Activated T-cell treated with anti-CD3 and anti-CD28 coated beads for 48 hours (primary cell): ENCODE measurements around the gene BMPR1A.
"Not testable (repeated sequence)": the region's sequence is repeated elsewhere in the genome, so short reads cannot be mapped to it uniquely, and the experiment has no call there.

Experiments used
- DNase-seq: peaks from one replicate; pipeline ENCODE4 v3.0.0-alpha.2; 2020; ENCODE audit warnings: low read depth

BMPR1A gene

DNA sequence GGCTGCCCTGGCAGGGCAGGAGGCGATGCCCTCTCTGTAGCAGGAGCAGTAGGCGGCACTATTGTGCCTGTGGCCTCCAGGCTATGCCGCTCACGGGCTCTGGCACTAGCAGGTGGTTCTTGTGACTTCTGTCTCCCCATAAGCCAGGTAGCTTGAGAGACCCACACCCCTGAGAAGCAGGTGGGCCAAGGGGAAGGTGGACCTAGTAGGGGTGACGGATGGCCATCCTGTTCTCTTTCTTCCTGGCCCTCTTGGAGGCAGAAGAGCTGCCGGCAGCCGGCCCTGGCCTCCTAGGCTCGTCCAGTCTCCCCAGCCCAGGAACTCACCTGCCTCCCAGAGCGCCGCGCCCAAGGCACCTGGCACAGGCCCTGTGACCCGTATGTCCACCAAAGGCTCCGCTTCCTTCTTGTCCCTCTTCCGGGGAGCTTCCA, 185.6 kb downstream of the BMPR1A start:
- no peak for DNase-seq

DNA sequence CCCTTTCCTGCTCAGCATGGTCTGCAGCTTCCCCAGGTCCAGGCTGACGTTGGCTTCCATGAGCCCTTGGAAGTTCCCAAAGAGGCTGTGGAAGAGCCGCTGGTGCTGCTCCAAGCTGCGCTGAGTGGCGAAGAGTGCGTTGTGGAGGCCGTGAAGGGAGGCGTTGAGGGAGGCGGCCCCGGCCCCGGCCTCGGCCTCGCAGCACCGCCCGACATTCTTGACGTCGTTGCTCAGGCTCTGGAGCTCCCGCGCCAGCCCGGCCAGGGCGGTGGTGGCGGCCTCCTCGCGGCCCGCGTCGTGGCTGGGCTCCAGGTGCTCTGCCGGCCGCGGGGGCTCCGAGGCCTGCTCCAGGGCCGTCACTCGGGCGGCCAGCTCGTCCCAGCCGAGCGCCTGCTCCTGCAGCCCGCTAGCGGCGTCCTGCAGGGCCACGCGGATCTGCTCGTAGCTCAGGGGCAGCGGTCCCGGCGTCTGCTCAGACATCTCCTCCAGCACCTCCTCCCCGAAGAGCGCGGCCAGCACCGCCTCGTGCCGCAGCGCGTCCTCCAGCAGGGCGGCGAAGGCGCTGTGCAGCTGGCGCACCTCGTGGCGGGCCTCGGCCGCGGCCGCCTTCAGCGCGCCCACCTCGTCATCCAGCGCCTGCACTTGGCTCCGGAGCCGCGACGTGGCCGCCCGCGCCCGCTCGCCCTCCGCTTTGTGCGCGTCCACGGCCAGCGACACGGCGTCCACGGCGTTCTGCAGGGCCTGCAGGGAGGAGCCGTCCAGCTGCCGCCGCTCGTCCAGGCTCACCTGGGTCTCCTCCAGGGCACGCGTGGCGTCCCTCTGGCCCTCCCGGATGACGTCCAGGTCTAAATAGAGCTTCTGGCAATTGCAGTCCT, 186.3 kb downstream of the BMPR1A start:
- DNase-seq: no peak

DNA sequence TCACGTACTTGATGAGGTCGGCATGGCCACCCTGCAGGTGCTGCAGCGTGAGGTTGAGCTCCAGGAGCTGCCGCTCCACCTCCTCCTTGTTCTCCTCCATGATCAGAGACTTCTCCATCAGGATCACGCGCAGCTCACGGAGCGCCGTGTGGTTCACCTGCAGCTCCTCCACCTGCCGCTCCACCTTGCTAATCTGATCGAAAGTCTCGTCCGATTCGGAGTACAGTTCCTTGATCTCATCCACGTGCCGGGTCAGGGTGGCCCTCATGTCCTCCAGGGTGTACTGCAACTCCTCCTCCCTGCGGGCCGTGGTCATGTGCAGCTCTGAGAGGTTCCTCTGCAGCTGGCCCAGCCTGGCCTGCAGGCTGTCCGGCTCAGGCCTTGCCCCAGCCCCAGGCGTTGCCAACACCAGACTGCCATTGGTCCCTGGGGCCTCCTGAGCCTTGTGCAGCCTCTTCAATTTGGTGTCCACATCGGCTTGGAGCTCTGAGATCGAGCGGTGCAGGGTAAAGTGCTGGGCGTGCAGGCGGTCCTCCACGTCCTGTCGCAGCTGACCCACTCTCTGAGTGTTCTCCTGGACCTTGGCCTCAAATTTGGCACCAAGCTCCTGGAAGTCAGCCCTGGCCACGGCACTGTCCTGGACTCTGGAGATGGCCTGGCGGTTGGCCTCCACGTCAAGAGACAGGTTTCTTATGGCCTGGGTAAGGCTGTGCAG, 187.1 kb downstream of the BMPR1A start:
- no peak for DNase-seq

DNA sequence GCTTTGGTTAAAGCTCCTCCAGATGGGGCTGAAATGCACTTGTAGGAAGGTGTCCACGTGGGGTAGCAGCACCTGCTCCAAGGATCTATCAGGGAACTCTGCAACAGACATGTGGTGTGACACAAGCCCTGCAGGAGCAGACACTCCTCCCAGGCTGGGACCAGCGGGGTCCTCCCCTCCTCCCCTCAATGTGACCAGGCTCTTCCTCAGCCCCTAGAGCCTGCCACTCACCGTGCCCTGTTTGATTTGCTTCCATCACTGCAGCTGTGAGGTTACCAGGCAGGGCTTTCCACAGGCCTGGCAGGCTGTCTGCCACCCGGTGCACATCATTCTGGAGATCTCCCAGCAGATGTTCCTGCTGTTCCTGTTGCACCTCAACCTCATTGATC, 187.6 kb downstream of the BMPR1A start:
- DNase-seq: no peak

DNA sequence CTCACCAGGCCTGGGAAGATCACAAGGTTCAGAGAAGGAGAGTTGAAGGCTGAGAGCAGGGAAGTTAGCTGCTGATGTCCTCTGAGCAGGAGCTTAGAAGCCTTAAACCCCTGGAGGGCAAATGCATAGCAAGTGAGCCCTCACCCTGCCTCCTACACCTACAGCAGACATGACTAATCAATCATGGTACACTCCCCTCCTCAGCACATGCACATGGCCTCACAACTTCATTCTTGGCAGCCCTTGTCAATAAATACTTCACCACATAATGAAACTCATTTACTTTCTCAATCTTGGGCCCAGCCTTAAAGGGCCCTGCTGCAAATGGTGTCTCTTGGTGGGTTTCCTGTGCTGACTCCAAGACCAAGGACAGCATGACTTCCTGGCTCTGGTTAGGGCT, 188.1 kb downstream of the BMPR1A start:
- DNase-seq: no peak

DNA sequence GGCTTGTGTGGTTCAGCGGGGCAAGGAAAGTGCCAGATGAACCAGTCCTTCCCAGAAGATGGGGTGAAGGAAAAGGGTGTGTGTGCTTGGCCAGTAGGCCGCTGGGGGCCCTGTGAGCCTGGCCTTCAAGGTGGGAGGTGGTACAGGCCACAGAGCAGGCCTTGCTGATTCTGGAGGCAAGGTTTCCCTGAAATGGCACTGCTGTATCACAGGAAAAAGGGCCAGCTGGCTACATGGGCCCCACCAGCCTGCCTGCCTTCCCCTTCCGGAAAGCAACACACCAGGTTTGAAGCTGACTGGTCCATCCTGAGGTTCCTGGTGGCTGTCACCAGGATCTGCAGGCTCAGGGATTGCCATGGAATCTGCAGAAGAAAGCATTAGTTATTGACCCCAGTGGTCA, 188.5 kb downstream of the BMPR1A start:
- DNase-seq: no peak

DNA sequence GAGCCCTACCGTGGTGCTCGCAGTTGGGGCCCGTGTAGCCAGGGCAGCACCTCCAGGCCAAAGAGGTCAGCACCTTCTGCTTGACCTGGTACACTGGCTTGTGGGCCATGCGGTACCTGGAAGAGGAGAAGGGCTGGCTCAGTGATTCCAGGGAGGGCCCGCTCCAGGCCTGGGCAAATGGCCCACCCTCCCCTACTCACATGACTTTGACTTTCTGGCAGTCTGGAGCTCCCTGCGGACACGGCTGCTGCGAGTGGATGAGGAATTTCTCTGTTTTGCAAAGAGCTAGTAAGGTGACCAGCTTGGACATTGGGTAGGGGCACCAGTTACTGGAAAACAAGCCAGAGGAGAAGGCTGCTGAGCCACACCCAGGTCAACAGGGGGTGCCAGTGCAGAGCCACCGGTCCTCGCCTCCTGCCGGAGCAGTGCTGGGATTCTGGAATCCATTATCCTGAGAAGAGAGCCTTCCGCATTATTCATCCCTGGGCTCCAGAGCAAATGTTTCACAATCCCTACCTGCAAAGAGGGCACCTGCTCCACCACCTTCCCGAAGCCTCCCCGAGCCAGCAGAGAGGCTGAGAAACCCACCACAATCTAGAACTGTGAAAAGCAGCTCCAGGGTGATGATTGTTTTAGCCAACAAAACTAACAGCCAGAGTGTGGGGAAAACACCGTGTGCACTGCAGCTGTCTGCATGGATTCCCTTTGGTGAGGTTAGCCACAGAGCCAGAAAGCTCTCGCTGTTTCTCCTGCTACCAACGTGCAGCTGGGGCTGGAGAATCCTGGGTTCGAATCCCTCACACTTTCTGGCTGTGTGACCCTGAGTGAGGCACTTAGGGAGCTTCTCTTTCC, 189.2 kb downstream of the BMPR1A start:
- DNase-seq: no peak

DNA sequence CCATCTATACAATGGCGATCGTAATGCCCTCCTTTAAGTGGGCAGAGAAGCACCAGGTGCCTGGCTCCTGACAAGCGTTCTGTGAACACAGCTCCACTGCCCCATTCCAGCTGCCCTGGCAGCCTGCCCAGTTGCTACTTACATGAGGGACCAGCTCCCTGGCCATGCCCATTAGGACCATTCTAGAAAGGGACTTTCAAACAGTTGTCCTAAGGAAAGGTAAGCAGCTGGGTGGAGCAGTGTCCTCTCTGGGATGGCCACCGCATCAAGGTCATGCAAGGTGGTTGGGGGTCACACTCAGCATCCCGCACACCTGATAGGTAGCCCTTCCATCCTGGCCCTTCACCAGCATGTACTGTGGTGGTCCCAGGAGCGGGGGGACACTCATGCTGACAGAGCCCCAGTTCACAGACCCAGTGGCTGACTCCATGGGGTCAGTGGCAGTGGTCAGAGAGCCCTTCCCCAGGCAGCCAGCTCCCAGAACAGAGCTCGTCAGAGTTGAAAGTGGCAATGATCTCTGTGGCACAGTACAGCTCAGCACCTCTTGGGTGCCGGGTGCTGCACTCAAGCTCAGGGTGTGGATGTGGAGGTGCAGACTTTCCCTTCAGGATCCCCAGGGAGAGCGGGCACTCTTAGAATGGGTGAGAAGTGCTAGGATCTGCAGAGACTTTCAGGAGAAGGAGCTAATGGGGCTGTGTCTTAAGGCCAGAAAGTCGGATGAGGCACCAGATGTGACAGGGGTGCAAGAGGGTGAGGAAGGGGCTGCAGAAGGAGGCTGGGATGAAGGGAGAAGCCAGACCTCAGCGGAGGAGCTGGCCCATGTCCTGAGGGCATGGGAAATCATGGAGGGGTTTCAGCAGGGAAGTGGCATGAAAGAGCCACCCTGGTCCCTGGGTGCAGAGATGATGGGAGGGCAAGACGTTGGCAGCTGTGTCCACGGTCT, 190.1 kb downstream of the BMPR1A start:
- no peak for DNase-seq

DNA sequence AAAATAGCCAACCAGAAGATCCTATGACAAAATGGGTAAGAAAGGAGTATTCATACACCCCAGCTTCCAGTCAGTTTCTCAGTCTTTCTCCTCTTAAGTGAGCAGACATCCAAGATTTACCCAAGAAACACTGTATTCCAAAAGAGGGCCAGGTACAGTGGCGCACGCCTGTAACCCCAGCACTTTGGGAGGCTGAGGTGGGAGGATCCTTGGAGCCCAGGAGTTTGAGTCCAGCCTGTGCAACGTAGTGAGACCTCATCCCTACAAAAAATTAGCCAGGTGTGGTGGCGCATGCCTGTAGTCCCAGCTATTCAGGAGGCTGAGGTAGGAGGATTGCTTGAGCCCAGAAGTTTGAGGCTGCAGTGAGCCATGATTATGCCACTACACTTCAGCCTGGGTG, 191.4 kb downstream of the BMPR1A start:
- DNase-seq: not testable (repeated sequence)

DNA sequence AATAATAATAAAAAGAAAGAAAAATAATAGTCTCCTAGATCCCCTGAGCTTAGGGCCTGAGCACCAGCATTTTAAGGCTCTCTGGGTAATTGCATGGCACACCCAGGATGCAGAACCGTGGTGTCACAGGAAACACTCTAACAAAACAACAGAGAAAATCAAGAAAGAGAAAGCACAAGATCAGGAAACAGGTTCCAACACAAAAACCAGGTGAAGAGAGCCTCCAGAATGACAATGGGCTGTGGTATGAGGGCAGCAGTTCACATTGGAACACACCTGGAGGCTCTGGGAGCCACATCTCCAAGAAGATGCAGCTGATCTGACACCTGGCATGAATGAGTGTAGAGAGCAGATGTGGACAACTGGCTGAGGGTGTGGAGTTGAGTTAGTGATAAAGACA, 193.9 kb downstream of the BMPR1A start:
- DNase-seq: no peak

DNA sequence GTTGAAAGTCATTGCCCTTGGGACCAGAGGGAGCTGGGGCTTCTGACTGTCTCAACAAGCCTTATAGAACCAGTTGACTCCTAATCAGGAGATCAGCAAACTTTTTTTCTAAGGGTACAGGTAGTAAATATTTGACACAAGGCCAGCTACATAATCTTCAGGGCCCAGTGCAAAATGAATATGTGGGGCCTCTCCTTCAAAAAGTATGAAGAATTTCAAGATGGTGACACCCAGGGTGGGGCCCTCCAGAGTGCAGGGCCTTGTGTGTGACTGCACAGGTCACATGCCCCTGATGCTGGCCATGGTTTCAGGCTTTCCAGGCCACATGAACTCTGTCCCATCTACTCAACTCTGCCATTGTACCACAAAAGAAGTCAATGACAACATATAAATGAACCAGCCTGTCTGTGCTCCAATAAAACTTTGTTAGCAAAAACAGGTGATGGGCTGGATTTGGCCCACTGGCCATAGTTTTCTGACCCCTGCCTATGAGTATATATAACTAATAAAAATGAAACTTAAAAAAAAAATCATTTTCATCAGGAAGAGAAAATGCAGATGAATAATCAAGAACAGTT, 194.9 kb downstream of the BMPR1A start:
- DNase-seq: no peak

DNA sequence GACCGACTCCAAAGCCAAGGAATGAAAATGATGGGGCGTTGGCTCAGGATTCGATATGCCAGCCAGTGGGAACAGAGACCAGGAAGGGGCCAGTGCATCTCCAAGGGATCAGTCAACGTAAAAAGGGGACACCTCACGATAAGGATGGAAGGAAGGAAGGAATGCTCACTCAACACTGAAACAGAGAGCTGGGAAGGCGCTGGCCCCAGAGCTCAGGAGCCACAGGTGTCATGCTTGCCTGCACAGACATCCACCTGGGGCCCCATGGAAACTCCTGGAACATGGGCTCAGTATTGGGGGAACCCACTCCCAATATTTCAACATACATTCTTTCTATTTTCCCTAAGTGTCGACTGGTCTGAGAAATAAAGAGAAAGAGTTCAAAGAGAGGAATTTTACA, 195.7 kb downstream of the BMPR1A start:
- no peak for DNase-seq

DNA sequence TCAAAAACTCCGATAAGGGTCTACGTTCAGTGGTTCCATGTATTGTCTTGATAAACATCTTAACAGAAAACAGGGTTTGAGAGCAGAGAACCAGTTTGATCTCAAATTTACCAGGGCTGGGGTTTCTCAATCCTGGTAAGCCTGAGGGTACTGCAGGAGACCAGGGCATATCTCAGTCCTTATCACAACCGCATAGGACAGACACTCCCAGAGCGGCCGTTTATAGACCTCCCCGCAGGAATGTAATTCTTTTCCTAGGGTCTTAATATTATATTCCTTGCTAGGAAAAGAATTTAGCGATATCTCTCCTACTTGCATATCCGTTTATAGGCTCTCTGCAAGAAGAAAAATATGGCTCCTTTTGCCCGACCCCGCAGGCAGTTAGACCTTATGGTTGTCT, 196.3 kb downstream of the BMPR1A start:
- not testable (repeated sequence) for DNase-seq

DNA sequence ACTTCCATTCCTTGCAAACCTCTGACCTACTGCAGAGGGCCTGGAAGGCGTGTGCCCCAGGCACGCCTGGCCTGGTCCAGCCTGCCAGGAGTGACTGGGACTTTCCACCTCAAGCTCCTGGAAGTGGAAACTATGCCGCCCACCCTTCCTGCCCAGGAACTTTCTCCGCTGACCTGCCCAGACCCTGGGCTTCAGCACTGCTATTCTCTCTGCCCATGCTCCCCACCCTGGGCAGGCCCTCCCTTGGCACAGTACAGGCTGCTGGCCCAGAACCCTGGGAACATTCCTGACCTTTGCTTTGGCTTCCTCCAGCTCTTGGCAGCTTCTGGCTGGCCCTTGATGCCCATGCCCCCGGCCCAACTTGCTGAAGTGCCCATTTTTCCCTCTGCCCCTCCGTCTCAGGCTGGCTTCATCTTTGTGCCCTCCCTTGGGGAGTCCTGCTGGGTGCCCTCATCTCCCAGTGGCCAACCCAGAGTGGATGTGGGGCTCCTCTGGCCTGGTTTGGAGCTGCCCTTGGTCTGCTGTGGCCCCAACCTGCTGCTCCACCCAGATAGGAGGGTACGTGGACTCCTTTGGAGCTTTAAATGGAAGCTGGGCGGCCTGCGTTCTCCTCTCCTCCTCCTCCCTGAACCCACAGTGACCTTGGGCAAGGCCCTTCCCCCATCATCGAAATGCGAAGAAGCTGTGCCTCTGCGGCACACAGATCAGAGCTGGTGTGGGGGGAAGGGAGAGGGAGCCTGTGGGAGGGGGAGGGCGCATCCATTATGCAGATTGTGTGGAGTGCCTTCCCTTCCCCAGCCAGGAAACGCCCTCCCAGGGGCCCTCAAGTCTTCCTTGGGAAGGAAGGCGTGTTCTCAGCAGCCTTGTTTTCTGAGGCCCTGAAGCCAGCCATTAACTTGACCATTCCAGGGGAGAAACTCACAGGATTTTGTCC, 197.6 kb downstream of the BMPR1A start:
- DNase-seq: no peak

DNA sequence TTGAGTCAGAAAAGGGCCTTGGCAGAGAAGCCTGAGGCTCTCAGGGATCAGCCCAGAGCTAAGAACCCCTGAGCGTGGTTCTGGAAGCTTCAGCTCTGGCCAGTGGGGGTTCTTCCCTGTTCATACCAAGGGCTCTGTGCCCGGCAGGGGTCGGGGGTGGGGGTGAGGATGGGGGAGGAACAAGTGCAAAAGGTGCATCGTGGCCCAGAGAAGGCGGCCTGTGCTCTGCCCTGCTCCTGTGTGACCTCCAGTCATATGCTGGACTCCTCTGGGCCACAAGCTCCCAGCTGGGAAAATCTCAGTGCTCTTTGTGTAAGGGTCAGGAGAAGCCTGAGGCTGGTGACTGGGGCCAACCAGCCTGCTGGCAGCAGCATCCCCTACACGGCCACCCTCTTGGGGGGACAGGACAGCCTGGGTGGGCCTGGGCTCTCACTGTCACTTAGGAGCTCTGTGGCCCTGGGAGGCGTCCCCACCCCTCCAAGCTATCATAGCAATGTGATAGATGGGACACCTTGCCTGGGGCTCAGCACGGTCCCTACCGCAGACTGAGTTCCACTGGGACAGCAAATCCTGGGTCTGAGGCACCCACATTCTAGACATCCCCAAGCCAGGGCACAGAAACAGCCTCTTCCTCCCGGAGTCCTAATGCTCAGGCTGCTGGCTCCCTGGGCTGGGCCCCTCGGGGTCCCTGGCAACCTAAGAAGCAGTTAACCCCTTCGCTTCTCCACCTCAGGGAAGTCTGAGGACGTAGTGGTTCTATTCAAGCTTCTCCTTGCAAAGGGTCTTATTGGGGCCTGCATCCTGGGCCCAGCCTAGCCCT, 198.5 kb downstream of the BMPR1A start:
- no peak for DNase-seq

DNA sequence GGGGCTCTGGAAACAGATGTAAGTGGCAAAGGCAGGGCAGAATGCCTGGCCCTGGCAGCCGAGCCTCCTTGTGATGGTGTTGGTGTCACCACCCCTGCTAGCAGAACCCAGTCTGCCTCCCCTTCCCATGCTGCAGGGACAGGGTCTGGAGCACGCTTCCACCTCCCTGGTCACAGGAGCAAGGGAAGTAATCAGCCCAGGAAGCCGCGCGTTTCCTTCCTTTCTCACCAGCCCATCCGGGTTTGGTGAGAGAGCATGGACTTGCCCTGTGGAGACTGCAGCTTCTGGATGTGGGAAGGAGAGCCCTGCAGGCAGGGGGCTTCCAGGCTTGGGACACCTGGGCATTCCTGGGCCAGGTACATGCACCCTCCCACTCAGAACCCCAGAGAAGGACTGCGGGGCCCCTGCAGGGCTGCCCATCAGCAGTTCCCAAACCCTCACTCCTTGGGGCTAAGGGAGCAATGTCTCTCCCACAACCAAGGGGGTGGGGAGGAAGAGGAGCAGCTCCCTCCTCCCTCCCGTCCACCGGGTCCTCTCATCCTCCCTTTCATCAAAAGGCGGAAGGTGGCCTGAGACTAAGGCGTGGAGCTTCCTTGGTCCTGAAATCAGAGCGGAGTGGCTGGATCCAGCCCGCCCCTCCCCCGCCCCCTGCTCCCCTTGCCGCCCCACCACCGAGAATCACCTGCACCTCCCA, 199.2 kb downstream of the BMPR1A start:
- no peak for DNase-seq

DNA sequence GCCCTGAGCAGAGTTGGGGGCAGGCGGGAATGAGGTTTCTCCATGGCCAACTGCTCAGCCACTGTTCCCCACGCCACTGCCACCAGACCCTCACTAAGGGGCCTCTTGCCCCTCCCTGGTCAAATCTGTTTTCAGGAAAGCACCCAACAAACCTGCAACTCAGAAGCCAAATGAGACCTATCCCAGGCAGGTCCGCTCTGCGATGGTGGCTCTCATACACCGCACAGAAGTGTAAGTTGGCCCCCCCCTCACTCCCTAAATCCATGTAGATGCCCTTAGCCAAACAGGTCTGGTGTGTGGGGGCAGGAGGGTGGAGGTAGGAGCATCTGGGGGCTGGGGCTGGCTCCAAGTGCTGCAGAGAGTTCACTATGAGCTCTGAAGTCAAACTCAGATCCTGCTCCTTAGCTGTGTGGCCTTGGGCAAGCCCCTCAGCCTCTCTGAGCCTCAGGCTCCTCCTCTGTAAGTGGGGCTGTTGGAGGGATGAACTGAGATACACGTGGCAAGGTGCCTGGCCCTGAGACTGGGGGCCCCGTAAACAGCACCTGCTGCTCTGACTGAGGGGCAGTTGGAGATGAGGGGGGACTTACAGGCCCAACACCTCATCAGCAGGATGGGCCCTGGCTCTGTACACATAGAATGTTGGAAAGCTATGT, 199.9 kb downstream of the BMPR1A start:
- DNase-seq: no peak
